ENCODE measurements around the gene ADGRL3. TPM values are rescaled to one million over a fixed set of nuclear protein-coding genes. Genes with fewer than 3 reads are reported as not detected.
"Not testable (repeated sequence)": the region's sequence is repeated elsewhere in the genome, so short reads cannot be mapped to it uniquely, and the experiment has no call there.

The ADGRL3 gene
- total RNA-seq, 4 donors from 2014 or later, result 6.1 to 26.0 (median 7.3) TPM

- ATAC-seq, result no peak
- Histone ChIP-seq H3K36me3 (no peaks in the 10 kb centered on the region), H3K27me3 (peaks cover 43% of the 10 kb centered on the region), H3K4me3 (peak overlapping the region; percentile 49 to 64), H3K27ac (no peak overlapping the region), H3K9me3 (no peaks in the 10 kb centered on the region), H3K4me1 (peaks cover 0 to 35% (median 12%) of the 10 kb centered on the region in 3 donors)
- TF ChIP-seq, protein P1, sequence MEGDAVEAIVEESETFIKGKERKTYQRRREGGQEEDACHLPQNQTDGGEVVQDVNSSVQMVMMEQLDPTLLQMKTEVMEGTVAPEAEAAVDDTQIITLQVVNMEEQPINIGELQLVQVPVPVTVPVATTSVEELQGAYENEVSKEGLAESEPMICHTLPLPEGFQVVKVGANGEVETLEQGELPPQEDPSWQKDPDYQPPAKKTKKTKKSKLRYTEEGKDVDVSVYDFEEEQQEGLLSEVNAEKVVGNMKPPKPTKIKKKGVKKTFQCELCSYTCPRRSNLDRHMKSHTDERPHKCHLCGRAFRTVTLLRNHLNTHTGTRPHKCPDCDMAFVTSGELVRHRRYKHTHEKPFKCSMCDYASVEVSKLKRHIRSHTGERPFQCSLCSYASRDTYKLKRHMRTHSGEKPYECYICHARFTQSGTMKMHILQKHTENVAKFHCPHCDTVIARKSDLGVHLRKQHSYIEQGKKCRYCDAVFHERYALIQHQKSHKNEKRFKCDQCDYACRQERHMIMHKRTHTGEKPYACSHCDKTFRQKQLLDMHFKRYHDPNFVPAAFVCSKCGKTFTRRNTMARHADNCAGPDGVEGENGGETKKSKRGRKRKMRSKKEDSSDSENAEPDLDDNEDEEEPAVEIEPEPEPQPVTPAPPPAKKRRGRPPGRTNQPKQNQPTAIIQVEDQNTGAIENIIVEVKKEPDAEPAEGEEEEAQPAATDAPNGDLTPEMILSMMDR (IDR thresholded peaks at IDR 0.05), result no peak
- TF ChIP-seq EP300 (IDR thresholded peaks at IDR 0.05), result no peak
- no peak for TF ChIP-seq POLR2AphosphoS5 (IDR thresholded peaks at IDR 0.05)
- TF ChIP-seq POLR2A (IDR thresholded peaks at IDR 0.05), result no peak
- 36 to 54% methylated on average over 3 of the region's 3 CpGs for WGBS, 2 donors (ENCODE audit: low coverage in 1 of 2)
Measured at GRCh38 chr4:61203436-61203790, 3.3 kb downstream of the ADGRL3 start.

DNA sequence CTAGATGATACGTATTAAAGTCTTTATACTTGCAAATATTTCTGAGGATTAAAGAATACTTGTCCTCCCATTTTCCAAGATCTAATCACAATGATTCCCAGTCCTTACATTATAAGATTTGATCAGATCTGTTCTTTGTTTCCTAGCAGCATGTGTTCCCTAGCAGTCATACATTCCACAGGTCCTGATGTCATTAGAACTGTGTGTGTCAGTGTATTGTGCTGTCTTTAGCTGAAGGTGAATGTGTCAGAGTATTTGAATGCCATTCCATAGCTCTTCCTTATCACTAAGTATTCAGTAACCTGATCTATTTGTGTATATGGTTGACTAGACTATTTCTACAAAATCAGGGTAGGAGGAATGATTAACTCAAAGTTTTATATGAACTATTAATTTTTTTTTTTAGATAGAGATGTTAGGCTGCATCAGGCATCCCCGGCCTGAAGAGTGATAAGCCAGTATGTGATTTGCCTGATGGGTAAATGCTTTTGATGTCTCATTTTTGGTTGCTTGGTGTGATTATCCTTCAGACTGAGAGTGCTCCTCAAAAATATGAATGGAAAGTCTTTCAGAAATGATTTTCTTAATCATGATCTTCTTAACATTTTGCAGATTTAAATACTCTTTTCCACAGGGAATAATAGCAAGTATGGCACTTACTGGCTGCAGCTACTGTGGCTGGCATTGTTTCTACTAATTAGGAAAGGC is 4.4 kb downstream of the ADGRL3 start:
- TF ChIP-seq POLR2AphosphoS5 (IDR thresholded peaks at IDR 0.05) (no peak), EP300 (IDR thresholded peaks at IDR 0.05) (no peak), POLR2A (IDR thresholded peaks at IDR 0.05) (no peak)
- Histone ChIP-seq H3K4me3 (no peak overlapping the region), H3K36me3 (no peaks in the 10 kb centered on the region), H3K27me3 (peaks cover 40% of the 10 kb centered on the region), H3K4me1 (peaks cover 0 to 35% (median 12%) of the 10 kb centered on the region in 3 donors), H3K9me3 (no peaks in the 10 kb centered on the region), H3K27ac (no peak overlapping the region)
- no peak for ATAC-seq
- WGBS, 2 donors (ENCODE audit: low coverage in 1 of 2), result 78 to 88% methylated on average over 1 to 2 of the region's 2 CpGs

GRCh38 chr4:61205066-61205465 is 4.9 kb downstream of the ADGRL3 start:
- TF ChIP-seq EP300 (IDR thresholded peaks at IDR 0.05), result no peak
- TF ChIP-seq POLR2AphosphoS5 (IDR thresholded peaks at IDR 0.05), result no peak
- no peak for TF ChIP-seq POLR2A (IDR thresholded peaks at IDR 0.05)
- TF ChIP-seq, protein P1 (IDR thresholded peaks at IDR 0.05), result no peak
- whole genome bisulfite sequencing, 2 donors (ENCODE audit: low coverage in 1 of 2), result 83 to 91% methylated on average over 1 of the region's 1 CpG
- Histone ChIP-seq H3K36me3 (no peaks in the 10 kb centered on the region), H3K4me3 (no peak overlapping the region), H3K27me3 (peaks cover 34% of the 10 kb centered on the region), H3K27ac (no peak overlapping the region), H3K4me1 (peaks cover 0 to 30% (median 11%) of the 10 kb centered on the region in 3 donors), H3K9me3 (no peaks in the 10 kb centered on the region)
- no peak for ATAC-seq

DNA sequence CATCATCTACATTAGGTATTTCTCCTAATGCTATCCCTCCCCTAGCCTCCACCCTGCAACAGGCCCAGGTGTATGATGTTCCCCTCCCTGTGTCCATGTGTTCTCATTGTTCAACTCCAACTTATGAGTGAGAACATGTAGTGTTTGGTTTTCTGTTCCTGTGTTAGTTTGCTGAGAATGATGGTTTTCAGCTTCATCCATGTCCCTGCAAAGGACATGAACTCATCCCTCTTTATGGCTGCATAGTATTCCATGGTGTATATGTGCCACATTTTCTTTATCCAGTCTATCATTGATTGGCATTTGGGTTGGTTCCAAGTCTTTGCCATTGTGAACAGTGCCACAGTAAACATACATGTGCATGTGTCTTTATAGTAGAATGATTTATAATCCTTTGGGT is 7.0 kb downstream of the ADGRL3 start:
- not testable (repeated sequence) for H3K4me3 ChIP-seq, H3K9me3 ChIP-seq

GRCh38 chr4:61210186-61210939 is 10.2 kb downstream of the ADGRL3 start:
- TF ChIP-seq EP300 (IDR thresholded peaks at IDR 0.05) (no peak), POLR2AphosphoS5 (IDR thresholded peaks at IDR 0.05) (no peak), POLR2A (IDR thresholded peaks at IDR 0.05) (no peak)
- TF ChIP-seq, protein P1 (IDR thresholded peaks at IDR 0.05), result no peak
- no peaks in the 10 kb centered on the region for H3K27me3 ChIP-seq
- H3K9me3 ChIP-seq, result no peaks in the 10 kb centered on the region
- ATAC-seq, result no peak
- WGBS, 2 donors (ENCODE audit: low coverage in 1 of 2), result 81 to 87% methylated on average over 2 to 6 of the region's 6 CpGs
- no peak overlapping the region for H3K27ac ChIP-seq
- H3K4me3 ChIP-seq, result no peak overlapping the region
- H3K4me1 ChIP-seq, result no peaks in the 10 kb centered on the region
- no peaks in the 10 kb centered on the region for H3K36me3 ChIP-seq

More for the DNA sequence above, 7.0 kb downstream of the ADGRL3 start:
- not testable (repeated sequence) for H3K27ac ChIP-seq, ATAC-seq, H3K36me3 ChIP-seq, H3K4me1 ChIP-seq
- peaks cover 13% of the 10 kb centered on the region for H3K27me3 ChIP-seq

- Histone ChIP-seq H3K9me3 (no peaks in the 10 kb centered on the region), H3K4me3 (no peak overlapping the region), H3K4me1 (no peaks in the 10 kb centered on the region), H3K36me3 (no peaks in the 10 kb centered on the region), H3K27ac (no peak overlapping the region), H3K27me3 (no peaks in the 10 kb centered on the region)
- WGBS, 2 donors (ENCODE audit: low coverage in 1 of 2), result 45 to 57% methylated on average over 1 of the region's 1 CpG
- TF ChIP-seq EP300 (IDR thresholded peaks at IDR 0.05) (no peak), POLR2AphosphoS5 (IDR thresholded peaks at IDR 0.05) (no peak), POLR2A (IDR thresholded peaks at IDR 0.05) (no peak)
- TF ChIP-seq, protein P1 (IDR thresholded peaks at IDR 0.05), result no peak
- ATAC-seq, result no peak
Measured at GRCh38 chr4:61211781-61212180, 11.7 kb downstream of the ADGRL3 start.
